Lower leg skin (tissue), 4 donors: ENCODE data around the gene SLC44A5. TPM values are rescaled to one million over a fixed set of nuclear protein-coding genes. Genes with fewer than 3 reads are reported as not detected.

Source experiments
- DNase-seq, 2 donors: peaks; one replicate each; pipeline ENCODE4 v3.0.0-alpha.2; 2019; ENCODE audit warnings: low spot score in 2 of 2
- H3K4me3 ChIP-seq: fragments of 200-600 bp; sonication (generic); 2 replicates; pipeline ENCODE4 v1.5.1; 2017; ENCODE audit warnings: mild to moderate bottlenecking, low read depth; ENCODE audit not compliant: poor library complexity, severe bottlenecking
- POLR2A ChIP-seq, 2 donors: fragments of 450-650 bp; IDR thresholded peaks; one replicate each; pipeline ENCODE4 v1.6.1; 2016 to 2017; ENCODE audit warnings: antibody characterized with exemption in 2 of 2, mild to moderate bottlenecking in 1 of 2, moderate library complexity in 1 of 2
- WGBS, 2 donors: methylation state at CpG; one replicate each; pipeline ENCODE4 v1.1.5; 2018; 5-methylcytosine and 5-hydroxymethylcytosine counted together
- intact Hi-C: fragments of 100-400 bp; cut with DNase I; formaldehyde crosslinking; loops from one replicate; pipeline ENCODE4 v1.15.0; 2023; ENCODE audit warnings: low total_unique reads
- total RNA-seq, 4 donors: library from RNA; depleted of rRNA; stranded (reverse); fragments of >200 nt; gene quantifications; one replicate each; pipeline ENCODE4 v1.1.0, GENCODE V29; 2016
- TF ChIP-seq, protein P1 (sequence below), 3 donors: fragments of 450-650 bp; IDR thresholded peaks; one replicate each; pipeline ENCODE4 v1.5.1; 2016; ENCODE audit warnings: antibody characterized with exemption in 3 of 3, mild to moderate bottlenecking in 3 of 3, moderate library complexity in 2 of 3

The SLC44A5 gene
- total RNA-seq, 4 donors from 2014 or later = 0.39 to 25.4 (median 7.7) TPM

DNA sequence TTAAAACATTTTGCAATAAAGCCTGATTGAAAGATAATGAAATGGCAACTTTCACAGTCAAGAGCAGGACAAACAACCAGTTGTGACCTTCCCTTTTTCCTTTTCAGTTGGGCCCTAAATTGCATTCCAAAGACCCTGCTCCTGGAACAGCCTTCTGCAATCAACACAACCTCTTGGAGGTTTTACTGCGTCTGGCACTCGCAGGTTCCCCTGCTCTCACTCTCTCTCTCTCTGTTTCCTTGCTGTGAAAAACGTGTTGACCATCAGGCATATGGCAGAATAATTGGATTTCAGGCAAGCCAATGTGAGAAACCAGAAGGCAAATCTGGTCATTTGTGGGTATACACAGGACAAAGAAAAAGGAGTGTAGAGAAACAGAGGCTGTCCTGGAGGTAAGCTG is 23.2 kb downstream of the SLC44A5 start:
- no peak for TF ChIP-seq POLR2A (IDR thresholded peaks at IDR 0.05)
- TF ChIP-seq, protein P1, sequence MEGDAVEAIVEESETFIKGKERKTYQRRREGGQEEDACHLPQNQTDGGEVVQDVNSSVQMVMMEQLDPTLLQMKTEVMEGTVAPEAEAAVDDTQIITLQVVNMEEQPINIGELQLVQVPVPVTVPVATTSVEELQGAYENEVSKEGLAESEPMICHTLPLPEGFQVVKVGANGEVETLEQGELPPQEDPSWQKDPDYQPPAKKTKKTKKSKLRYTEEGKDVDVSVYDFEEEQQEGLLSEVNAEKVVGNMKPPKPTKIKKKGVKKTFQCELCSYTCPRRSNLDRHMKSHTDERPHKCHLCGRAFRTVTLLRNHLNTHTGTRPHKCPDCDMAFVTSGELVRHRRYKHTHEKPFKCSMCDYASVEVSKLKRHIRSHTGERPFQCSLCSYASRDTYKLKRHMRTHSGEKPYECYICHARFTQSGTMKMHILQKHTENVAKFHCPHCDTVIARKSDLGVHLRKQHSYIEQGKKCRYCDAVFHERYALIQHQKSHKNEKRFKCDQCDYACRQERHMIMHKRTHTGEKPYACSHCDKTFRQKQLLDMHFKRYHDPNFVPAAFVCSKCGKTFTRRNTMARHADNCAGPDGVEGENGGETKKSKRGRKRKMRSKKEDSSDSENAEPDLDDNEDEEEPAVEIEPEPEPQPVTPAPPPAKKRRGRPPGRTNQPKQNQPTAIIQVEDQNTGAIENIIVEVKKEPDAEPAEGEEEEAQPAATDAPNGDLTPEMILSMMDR (IDR thresholded peaks at IDR 0.05) = no peak
- intact Hi-C loops = no loop called here
- WGBS, 2 donors = 20 to 21% methylated on average over 3 of the region's 3 CpGs

DNA sequence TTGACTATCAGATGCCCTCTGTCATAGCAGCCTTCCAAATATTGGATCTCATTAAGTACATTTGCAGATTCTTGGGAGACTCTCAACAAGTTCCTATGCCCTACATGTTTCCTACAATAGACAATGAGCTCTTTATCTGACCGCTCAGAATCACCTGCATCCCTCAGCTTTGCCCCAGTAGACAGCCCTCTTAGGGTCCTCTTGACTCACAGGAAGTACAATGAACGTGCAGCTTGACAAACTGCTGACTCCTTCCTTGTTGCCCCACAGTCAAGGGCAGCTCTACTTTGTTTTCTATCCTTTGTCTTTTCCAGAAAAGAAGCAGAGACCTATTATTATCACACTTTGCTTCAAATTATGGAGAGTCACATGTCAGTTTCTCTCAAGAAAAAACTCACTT is 27.6 kb downstream of the SLC44A5 start:
- WGBS, 2 donors = 51 to 62% methylated on average over 2 of the region's 2 CpGs
- DNase-seq = no peak
- intact Hi-C loops = no loop called here
- TF ChIP-seq, protein P1 (IDR thresholded peaks at IDR 0.05) = no peak
- TF ChIP-seq POLR2A (IDR thresholded peaks at IDR 0.05) = no peak
- H3K4me3 ChIP-seq = no peak overlapping the region

More for the DNA sequence above, 23.2 kb downstream of the SLC44A5 start:
- H3K4me3 ChIP-seq = no peak overlapping the region
- no peak for DNase-seq

DNA sequence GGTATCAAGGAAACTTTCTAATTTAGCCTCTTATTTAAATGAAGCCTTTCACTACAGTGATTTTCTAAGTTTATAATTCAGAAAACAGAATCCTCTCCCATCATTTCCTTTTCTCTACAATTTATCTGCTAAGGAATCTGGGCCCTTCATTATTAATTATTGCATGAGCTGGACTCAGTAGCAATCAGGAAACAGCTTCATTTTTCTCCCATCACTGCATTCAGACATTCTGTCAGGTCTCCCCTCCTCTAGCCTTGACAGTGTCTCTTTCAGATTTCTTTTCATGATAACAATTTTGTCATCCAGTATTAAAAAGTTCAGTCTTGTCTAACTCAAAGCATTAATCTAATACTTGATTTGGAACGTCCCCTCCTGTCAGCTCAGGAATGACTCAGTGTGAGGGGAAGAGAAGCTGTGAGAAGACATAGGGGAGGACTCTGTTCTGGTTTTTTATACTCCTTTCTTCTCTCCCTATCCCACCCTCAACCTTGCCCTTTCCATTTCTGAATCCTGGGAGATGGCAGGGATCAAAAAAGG is 28.1 kb downstream of the SLC44A5 start:
- TF ChIP-seq, protein P1 (IDR thresholded peaks at IDR 0.05) = no peak
- no peak for TF ChIP-seq POLR2A (IDR thresholded peaks at IDR 0.05)
- intact Hi-C loops = no loop called here
- 59 to 62% methylated on average over 1 of the region's 1 CpG for WGBS, 2 donors
- no peak for DNase-seq
- H3K4me3 ChIP-seq = no peak overlapping the region

DNA sequence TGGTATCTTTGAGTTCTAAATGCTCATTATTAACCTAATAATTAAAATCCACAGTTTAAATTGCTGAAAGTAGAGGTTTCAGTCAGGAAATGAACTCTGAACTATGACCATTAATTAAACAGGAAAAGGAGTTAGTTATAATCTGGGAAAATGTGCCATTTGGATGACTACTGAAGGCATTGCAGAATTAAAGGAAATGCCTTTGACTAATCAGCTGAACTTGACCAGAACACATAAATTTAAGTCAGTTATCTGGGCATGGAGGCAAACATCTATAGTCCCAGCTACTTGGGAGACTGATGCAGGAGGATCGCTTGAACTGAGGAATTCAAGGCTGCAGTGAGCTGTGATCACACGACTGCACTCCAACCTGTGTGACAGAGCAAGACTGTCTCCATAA is 31.9 kb downstream of the SLC44A5 start:
- DNase-seq = no peak
- intact Hi-C loops = no loop called here
- no peak for TF ChIP-seq POLR2A (IDR thresholded peaks at IDR 0.05)
- TF ChIP-seq, protein P1 (IDR thresholded peaks at IDR 0.05) = no peak
- H3K4me3 ChIP-seq = no peak overlapping the region
- WGBS, 2 donors = 33 to 45% methylated on average over 2 of the region's 2 CpGs

DNA sequence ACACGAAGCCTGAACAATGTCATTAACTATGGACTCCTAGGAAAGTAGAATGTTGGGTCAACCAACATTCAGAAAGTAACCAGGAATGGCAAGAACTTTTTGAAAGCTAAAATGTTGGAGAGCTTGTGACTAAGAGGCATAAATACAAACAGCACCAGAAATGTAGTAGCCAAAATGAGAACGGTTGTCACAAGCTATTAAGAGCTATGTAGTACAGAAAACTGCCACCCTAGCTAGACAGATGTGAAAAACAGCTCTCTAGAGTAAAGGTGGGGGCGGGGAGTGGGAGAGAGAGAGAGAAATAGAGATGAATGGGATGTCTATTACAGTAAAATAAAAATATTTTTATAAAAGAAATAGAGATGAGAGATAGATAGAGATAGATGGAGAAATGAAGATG is 35.1 kb downstream of the SLC44A5 start:
- intact Hi-C loops = no loop called here
- TF ChIP-seq POLR2A (IDR thresholded peaks at IDR 0.05) = no peak
- TF ChIP-seq, protein P1 (IDR thresholded peaks at IDR 0.05) = no peak
- DNase-seq = no peak
- 69 to 73% methylated on average over 3 of the region's 3 CpGs for WGBS, 2 donors
- H3K4me3 ChIP-seq = no peak overlapping the region

DNA sequence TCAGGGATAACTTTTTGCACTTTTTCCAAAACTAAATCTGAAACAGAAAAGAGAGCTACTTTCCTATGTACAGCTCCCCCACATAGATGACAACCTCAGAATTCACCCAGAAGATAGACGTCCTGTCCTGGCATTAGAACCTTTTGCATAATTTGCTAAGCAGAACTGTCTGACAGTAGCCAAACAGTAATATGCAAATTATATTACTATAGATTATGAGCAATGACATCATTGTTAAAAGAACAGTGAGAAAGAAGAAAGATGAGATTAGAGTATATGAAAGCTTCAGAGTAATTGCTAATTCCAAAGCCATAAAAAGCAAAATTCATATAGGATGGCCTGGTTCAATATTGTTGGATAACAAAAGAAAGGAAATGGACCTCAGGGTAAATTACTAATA is 43.7 kb downstream of the SLC44A5 start:
- 67 to 69% methylated on average over 1 of the region's 1 CpG for WGBS, 2 donors
- DNase-seq = no peak
- no peak overlapping the region for H3K4me3 ChIP-seq
- no peak for TF ChIP-seq POLR2A (IDR thresholded peaks at IDR 0.05)
- TF ChIP-seq, protein P1 (IDR thresholded peaks at IDR 0.05) = no peak
- intact Hi-C loops = no loop called here
